Calu3 (cell line): Measurements from ENCODE around the gene UBD. TPM values are rescaled to one million over a fixed set of nuclear protein-coding genes. Genes with fewer than 3 reads are reported as not detected.

Experiments used
- Bru-seq: library from RNA; stranded (reverse); fragments of 400-500 nt; gene quantifications from one replicate; lab custom pipeline; 2021; lab: Mats Ljungman, UMichigan
- BruChase-seq, 2 experiments: library from RNA; stranded (reverse); fragments of 400-500 nt; gene quantifications; one replicate each; lab custom pipeline; 2021; lab: Mats Ljungman, UMichigan
- BruUV-seq: library from RNA; stranded (reverse); fragments of 400-500 nt; replicated peaks from 2 replicates; lab custom pipeline; 2021; lab: Mats Ljungman, UMichigan
- CTCF ChIA-PET: fragments of 300-600 bp; sonication (Branson Sonifier 250); formaldehyde crosslinking; loops from one replicate; lab custom pipeline; 2022; ENCODE audit warnings: antibody characterized with exemption; lab: Charles Lee
- DNase-seq: peaks from one replicate; pipeline ENCODE4 v3.0.0; 2022
- H3K27ac Mint-ChIP-seq: one replicate; pipeline ENCODE4 v1.8.0; 2022; ENCODE audit warnings: mixed read lengths; ENCODE audit not compliant: unreplicated experiment
- H3K27me3 Mint-ChIP-seq: one replicate; pipeline ENCODE4 v1.8.0; 2022; ENCODE audit warnings: mixed read lengths; ENCODE audit not compliant: unreplicated experiment
- H3K36me3 Mint-ChIP-seq: one replicate; pipeline ENCODE4 v1.8.0; 2022; ENCODE audit warnings: mild to moderate bottlenecking, moderate library complexity, mixed read lengths; ENCODE audit not compliant: insufficient read depth, unreplicated experiment
- H3K4me1 Mint-ChIP-seq: one replicate; pipeline ENCODE4 v1.8.0; 2022; ENCODE audit warnings: mild to moderate bottlenecking, low read depth, mixed read lengths; ENCODE audit not compliant: unreplicated experiment
- H3K4me3 Mint-ChIP-seq: one replicate; pipeline ENCODE4 v1.8.0; 2022; ENCODE audit warnings: mild to moderate bottlenecking, low read depth, moderate library complexity, mixed read lengths; ENCODE audit not compliant: unreplicated experiment
- H3K9me3 Mint-ChIP-seq: one replicate; pipeline ENCODE4 v1.8.0; 2022; ENCODE audit warnings: low read depth, mixed read lengths; ENCODE audit not compliant: unreplicated experiment
- CTCF ChIP-seq: fragments of 200-600 bp; IDR thresholded peaks from one replicate; pipeline ENCODE4 v1.8.0; 2022; ENCODE audit warnings: antibody characterized with exemption; ENCODE audit not compliant: unreplicated experiment
- intact Hi-C: fragments of 100-400 bp; cut with micrococcal nuclease; formaldehyde crosslinking; loops from one replicate; pipeline ENCODE4 v1.10.0; 2022; ENCODE audit not compliant: unreplicated experiment
- long read RNA-seq: library from polyadenylated mRNA; stranded (forward); transcript quantifications from one replicate; pipeline ENCODE4 v2.0.0, GENCODE V29; 2022
- total RNA-seq: library from RNA; stranded (reverse); gene quantifications from 2 replicates; pipeline ENCODE4 v1.2.3, GENCODE V29; 2022

The UBD gene
- total RNA-seq (74.0 and 82.8 TPM in 2 replicates), Bru-seq, nascent RNA (percentile 62 among the genes with signal in this experiment), BruChase-seq, experiment 1, labeled RNA remaining after a 6-hour chase (percentile 98 among the genes with signal in this experiment), BruChase-seq, experiment 2, labeled RNA remaining after a 2-hour chase (percentile 92 among the genes with signal in this experiment)
- long read RNA-seq, transcript UBD-203 (2 exons, 1,087 nt), result major isoform, 64 of 64 reads
- long read RNA-seq, partial matches to known transcripts, result 0 of 64 reads
- long read RNA-seq, other reads (novel, unspliced or antisense), result 0 of 64 reads

GRCh38 chr6:29559524-29560287 is at the start of gene UBD:
TSS of gene UBD (minus strand) at chr6:29559732. CDS start at chr6:29559701, 31 bp downstream.
- Mint-ChIP-seq H3K4me3 (peak within 1 kb of the TSS; percentile 58), H3K27ac (peak within 1 kb of the TSS; percentile 46), H3K27me3 (no peaks in the 10 kb centered on the region), H3K36me3 (peaks cover 11% of the 10 kb centered on the region), H3K9me3 (peaks cover 15% of the 10 kb centered on the region), H3K4me1 (peaks cover 37% of the 10 kb centered on the region)
- CTCF ChIA-PET, result interaction anchor here (1.4 kb wide), 1 partner anchor 14 kb away, joined by 3 read pairs; no protein-coding TSS in a partner anchor
- intact Hi-C loops, result loop anchor here (10.0 kb wide), 1 partner anchor 95 kb away; no protein-coding TSS in a partner anchor
- TF ChIP-seq CTCF, result no peak
- DNase-seq, result peak; percentile 39
- BruUV-seq, result no TSS peak

- intact Hi-C loops, result no loop called here
- H3K4me3 Mint-ChIP-seq, result no peak overlapping the region
- no peaks in the 10 kb centered on the region for H3K27me3 Mint-ChIP-seq
- peaks cover 6% of the 10 kb centered on the region for H3K36me3 Mint-ChIP-seq
- no peak overlapping the region for H3K27ac Mint-ChIP-seq
- no peaks in the 10 kb centered on the region for H3K9me3 Mint-ChIP-seq
- BruUV-seq, result no TSS peak
- CTCF ChIA-PET, result no interaction called here
- H3K4me1 Mint-ChIP-seq, result no peaks in the 10 kb centered on the region
- no peak for DNase-seq
- no peak for TF ChIP-seq CTCF
Measured at GRCh38 chr6:29608131-29608530, 48.6 kb upstream of the UBD start.

GRCh38 chr6:29603930-29604329 is 44.4 kb upstream of the UBD start:
- Mint-ChIP-seq H3K27me3 (no peaks in the 10 kb centered on the region), H3K9me3 (no peaks in the 10 kb centered on the region), H3K4me3 (no peak overlapping the region), H3K27ac (no peak overlapping the region), H3K4me1 (no peaks in the 10 kb centered on the region), H3K36me3 (peaks cover 6% of the 10 kb centered on the region)
- no TSS peak for BruUV-seq
- CTCF ChIA-PET, result interaction anchor here (1.1 kb wide), 1 partner anchor 228 kb away, joined by 3 read pairs; no protein-coding TSS in a partner anchor
- intact Hi-C loops, result no loop called here
- no peak for TF ChIP-seq CTCF
- no peak for DNase-seq

- CTCF ChIA-PET, result interaction anchor here (1.0 to 1.1 kb wide), 2 partner anchors 20 to 227 kb away, joined by 3 read pairs; no protein-coding TSS in a partner anchor
- no peak for TF ChIP-seq CTCF
- Mint-ChIP-seq H3K4me3 (no peak overlapping the region), H3K27me3 (no peaks in the 10 kb centered on the region), H3K9me3 (no peaks in the 10 kb centered on the region), H3K27ac (no peak overlapping the region), H3K4me1 (no peaks in the 10 kb centered on the region), H3K36me3 (peaks cover 6% of the 10 kb centered on the region)
- intact Hi-C loops, result no loop called here
- DNase-seq, result no peak
- no TSS peak for BruUV-seq
Measured at GRCh38 chr6:29603456-29603855, 43.9 kb upstream of the UBD start.
